ENCODE results near the gene CBLIF.

DNA sequence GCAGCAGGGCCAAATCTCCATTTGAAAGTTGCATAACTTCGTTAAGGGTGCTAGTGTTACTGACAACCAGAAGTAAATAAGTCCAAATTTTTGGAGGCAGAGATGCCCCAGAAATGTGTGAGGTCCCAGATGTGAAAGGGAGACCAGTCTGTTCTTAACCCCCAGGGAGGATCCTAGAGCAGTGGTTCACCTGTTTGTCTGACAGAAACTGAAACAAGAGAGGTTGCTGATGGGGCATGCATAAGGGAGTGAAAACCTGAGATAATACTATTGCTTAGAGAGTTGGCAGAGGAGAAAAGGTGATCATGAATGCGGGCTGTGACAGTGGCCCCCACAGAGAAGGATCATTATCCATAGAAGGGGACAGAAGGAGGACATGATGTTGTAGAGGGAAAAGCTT is 3.8 kb downstream of the CBLIF start:
- TF ChIP-seq, protein P1, sequence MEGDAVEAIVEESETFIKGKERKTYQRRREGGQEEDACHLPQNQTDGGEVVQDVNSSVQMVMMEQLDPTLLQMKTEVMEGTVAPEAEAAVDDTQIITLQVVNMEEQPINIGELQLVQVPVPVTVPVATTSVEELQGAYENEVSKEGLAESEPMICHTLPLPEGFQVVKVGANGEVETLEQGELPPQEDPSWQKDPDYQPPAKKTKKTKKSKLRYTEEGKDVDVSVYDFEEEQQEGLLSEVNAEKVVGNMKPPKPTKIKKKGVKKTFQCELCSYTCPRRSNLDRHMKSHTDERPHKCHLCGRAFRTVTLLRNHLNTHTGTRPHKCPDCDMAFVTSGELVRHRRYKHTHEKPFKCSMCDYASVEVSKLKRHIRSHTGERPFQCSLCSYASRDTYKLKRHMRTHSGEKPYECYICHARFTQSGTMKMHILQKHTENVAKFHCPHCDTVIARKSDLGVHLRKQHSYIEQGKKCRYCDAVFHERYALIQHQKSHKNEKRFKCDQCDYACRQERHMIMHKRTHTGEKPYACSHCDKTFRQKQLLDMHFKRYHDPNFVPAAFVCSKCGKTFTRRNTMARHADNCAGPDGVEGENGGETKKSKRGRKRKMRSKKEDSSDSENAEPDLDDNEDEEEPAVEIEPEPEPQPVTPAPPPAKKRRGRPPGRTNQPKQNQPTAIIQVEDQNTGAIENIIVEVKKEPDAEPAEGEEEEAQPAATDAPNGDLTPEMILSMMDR (conservative IDR thresholded peaks at IDR 0.05; ENCODE audit: low read length): no peak
- TF ChIP-seq EZH2phosphoT487 (IDR thresholded peaks at IDR 0.05; ENCODE audit: borderline replicate concordance, low read depth, low read length): no peak
